ENCODE measurements around the gene CDC42BPG. TPM values are rescaled to one million over a fixed set of nuclear protein-coding genes. Genes with fewer than 3 reads are reported as not detected.

The CDC42BPG gene
- polyA plus RNA-seq, 1 donor from 2014 or later, result not detected

DNA sequence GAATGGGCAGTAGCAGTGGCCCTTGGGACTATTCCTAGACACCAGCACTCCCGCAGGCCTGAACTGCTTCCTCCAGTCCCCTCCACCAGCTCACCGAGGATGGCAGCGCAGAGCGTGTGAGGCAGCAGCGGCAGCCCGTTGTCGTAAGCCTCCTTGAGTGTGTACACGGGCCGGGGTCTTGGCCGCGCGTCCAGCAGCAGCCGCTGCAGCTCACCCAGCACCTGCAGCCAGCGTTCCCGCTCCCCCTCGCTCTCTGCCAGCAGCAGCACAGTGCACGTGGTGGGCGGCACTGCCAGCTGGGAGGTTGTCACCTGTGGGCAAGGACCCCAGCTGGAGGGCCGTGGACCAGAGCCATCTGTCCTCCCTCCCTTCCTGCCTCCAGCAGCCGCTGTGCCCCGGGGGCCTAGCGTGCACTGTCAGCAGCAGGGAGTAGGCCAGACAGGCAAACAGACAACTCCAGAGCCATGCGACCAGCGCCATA, 13.0 kb downstream of the CDC42BPG start:
- Histone ChIP-seq H3K36me3 (ENCODE audit: insufficient read depth, low read length) (no peaks in the 10 kb centered on the region), H3K9me3 (ENCODE audit: low read length) (no peaks in the 10 kb centered on the region), H2AFZ (ENCODE audit: low read depth, low read length) (no peak overlapping the region), H3K27me3 (ENCODE audit: insufficient read depth, low read depth, low read length) (no peaks in the 10 kb centered on the region), H3K9me2 (ENCODE audit: insufficient read depth, low read length) (no peaks in the 10 kb centered on the region), H3K27ac (ENCODE audit: low read length) (no peak overlapping the region), H3F3A (ENCODE audit: insufficient read depth, low read length, poor library complexity, severe bottlenecking) (no peaks in the 10 kb centered on the region), H4K20me1 (ENCODE audit: insufficient read depth) (no peaks in the 10 kb centered on the region), H3K4me3 (ENCODE audit: low read length) (no peak overlapping the region), H3K4me2 (ENCODE audit: low read length) (no peak overlapping the region), H3K9ac (ENCODE audit: low read length) (no peak overlapping the region), H3K79me2 (replicated peaks; ENCODE audit: insufficient read depth, low read length) (no peaks in the 10 kb centered on the region)
- TF ChIP-seq SMC3 (conservative IDR thresholded peaks at IDR 0.05; ENCODE audit: poor library complexity), result no peak
- TF ChIP-seq EZH2 (IDR thresholded peaks at IDR 0.05; ENCODE audit: borderline replicate concordance, insufficient read depth, low read length, poor library complexity, severe bottlenecking), result no peak
- no peak for TF ChIP-seq POLR2AphosphoS5 (IDR thresholded peaks at IDR 0.05)
- no peak for TF ChIP-seq RAD21 (conservative IDR thresholded peaks at IDR 0.05)
- TF ChIP-seq CTCF (IDR thresholded peaks at IDR 0.05; ENCODE audit: poor library complexity, severe bottlenecking), result no peak
- no peak for TF ChIP-seq REST (IDR thresholded peaks at IDR 0.05; ENCODE audit: borderline replicate concordance)
- no peak for TF ChIP-seq MXI1 (conservative IDR thresholded peaks at IDR 0.05; ENCODE audit: poor library complexity, severe bottlenecking)
- TF ChIP-seq TAF1 (IDR thresholded peaks at IDR 0.05; ENCODE audit: low read depth), result no peak
- no peak for TF ChIP-seq EP300 (conservative IDR thresholded peaks at IDR 0.05; ENCODE audit: poor library complexity, severe bottlenecking)

DNA sequence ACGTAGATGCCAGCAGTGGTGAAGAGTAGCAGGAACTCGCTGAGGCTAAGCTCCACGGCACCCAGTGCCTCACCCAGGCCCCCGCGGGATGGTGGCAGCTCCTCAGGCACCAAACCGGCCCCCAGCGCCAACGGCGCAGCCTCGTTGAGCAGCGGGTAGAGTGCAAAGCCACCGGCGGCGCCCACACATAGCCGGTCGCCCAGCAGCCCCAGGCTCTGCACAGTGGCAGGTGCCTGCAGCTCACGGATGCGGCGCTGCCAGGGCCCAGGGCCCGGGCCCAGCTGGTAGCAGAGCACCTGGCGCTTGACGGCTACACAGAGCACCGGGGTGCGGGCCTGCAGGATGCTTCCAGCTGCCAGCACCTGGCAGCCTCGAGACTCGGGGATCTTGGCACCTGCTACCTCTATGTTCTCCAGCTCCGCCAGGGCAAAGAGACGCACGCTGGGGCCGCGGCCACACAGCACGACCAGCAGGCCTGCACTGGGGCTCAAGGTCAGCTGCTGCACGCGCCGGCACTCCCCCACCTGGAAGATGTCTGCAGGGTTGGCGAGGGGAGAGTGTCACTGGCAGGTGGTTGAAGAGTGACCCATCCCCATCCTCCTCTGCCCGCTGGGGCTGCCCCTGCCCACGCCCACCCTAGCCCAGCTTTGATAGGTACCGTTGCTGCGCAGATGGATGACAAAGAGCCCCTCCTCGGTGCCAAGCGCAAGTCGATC, 14.8 kb downstream of the CDC42BPG start:
- no peaks in the 10 kb centered on the region for H3K27me3 ChIP-seq (ENCODE audit: insufficient read depth, low read depth, low read length)
- no peak overlapping the region for H3K9ac ChIP-seq (ENCODE audit: low read length)
- no peaks in the 10 kb centered on the region for H3K9me2 ChIP-seq (ENCODE audit: insufficient read depth, low read length)
- H3K27ac ChIP-seq (ENCODE audit: low read length), result no peak overlapping the region
- no peaks in the 10 kb centered on the region for H3K9me3 ChIP-seq (ENCODE audit: low read length)
- H3K36me3 ChIP-seq (ENCODE audit: insufficient read depth, low read length), result no peaks in the 10 kb centered on the region
- TF ChIP-seq EZH2 (IDR thresholded peaks at IDR 0.05; ENCODE audit: borderline replicate concordance, insufficient read depth, low read length, poor library complexity, severe bottlenecking) (no peak), MXI1 (conservative IDR thresholded peaks at IDR 0.05; ENCODE audit: poor library complexity, severe bottlenecking) (no peak), TAF1 (IDR thresholded peaks at IDR 0.05; ENCODE audit: low read depth) (no peak), RAD21 (conservative IDR thresholded peaks at IDR 0.05) (no peak), SMC3 (conservative IDR thresholded peaks at IDR 0.05; ENCODE audit: poor library complexity) (no peak), CTCF (IDR thresholded peaks at IDR 0.05; ENCODE audit: poor library complexity, severe bottlenecking) (no peak), POLR2AphosphoS5 (IDR thresholded peaks at IDR 0.05) (no peak), EP300 (conservative IDR thresholded peaks at IDR 0.05; ENCODE audit: poor library complexity, severe bottlenecking) (no peak), REST (IDR thresholded peaks at IDR 0.05; ENCODE audit: borderline replicate concordance) (no peak)
- no peak overlapping the region for H2AFZ ChIP-seq (ENCODE audit: low read depth, low read length)
- no peaks in the 10 kb centered on the region for H4K20me1 ChIP-seq (ENCODE audit: insufficient read depth)
- H3K4me2 ChIP-seq (ENCODE audit: low read length), result no peak overlapping the region
- H3K79me2 ChIP-seq (replicated peaks; ENCODE audit: insufficient read depth, low read length), result no peaks in the 10 kb centered on the region
- H3K4me3 ChIP-seq (ENCODE audit: low read length), result no peak overlapping the region
- H3F3A ChIP-seq (ENCODE audit: insufficient read depth, low read length, poor library complexity, severe bottlenecking), result no peaks in the 10 kb centered on the region
